WI38 (cell line): ENCODE results near the gene PDE10A.

Experiments used
- H3K4me3 ChIP-seq: 2 replicates; pipeline ENCODE4 v1.5.1; 2011; ENCODE audit warnings: low read depth, mild to moderate bottlenecking, control low read depth, low read length
- CTCF ChIP-seq: IDR thresholded peaks from 2 replicates; pipeline ENCODE4 v1.5.1; 2012; ENCODE audit warnings: low read depth, mild to moderate bottlenecking, control low read depth, low read length

PDE10A gene

GRCh38 chr6:165292657-165293056 lies 370.4 kb downstream of the PDE10A start:
- no peak for TF ChIP-seq CTCF

More at GRCh38 chr6:165292657-165293056, 370.4 kb downstream of the PDE10A start:
- H3K4me3 ChIP-seq: no peak overlapping the region
